Measurements from ENCODE around the gene FLT3.
"Not testable (repeated sequence)": the region's sequence is repeated elsewhere in the genome, so short reads cannot be mapped to it uniquely, and the experiment has no call there.

Gene FLT3

GRCh38 chr13:28043224-28043623, 57.2 kb downstream of the FLT3 start:
- DNase-seq, result no peak

GRCh38 chr13:28041501-28041900, 58.9 kb downstream of the FLT3 start:
- DNase-seq, result no peak

- no peak for DNase-seq
Measured at GRCh38 chr13:28041031-28041461, 59.3 kb downstream of the FLT3 start.

GRCh38 chr13:28037399-28037798, 63.0 kb downstream of the FLT3 start:
- DNase-seq, result peak; percentile 45

GRCh38 chr13:28035146-28035782, 65.1 kb downstream of the FLT3 start:
- DNase-seq, result no peak

- DNase-seq, result no peak
Measured at GRCh38 chr13:28033894-28034655, 66.3 kb downstream of the FLT3 start.

GRCh38 chr13:28032438-28032837, 67.9 kb downstream of the FLT3 start:
- not testable (repeated sequence) for DNase-seq

- no peak for DNase-seq
Measured at GRCh38 chr13:28031896-28032288, 68.5 kb downstream of the FLT3 start.

GRCh38 chr13:28031220-28031895, 69.0 kb downstream of the FLT3 start:
- no peak for DNase-seq

GRCh38 chr13:28027607-28028364, 72.6 kb downstream of the FLT3 start:
- no peak for DNase-seq

- DNase-seq, result no peak
Measured at GRCh38 chr13:28027071-28027470, 73.3 kb downstream of the FLT3 start.

- DNase-seq, result no peak
Measured at GRCh38 chr13:28026508-28026907, 73.9 kb downstream of the FLT3 start.

GRCh38 chr13:28022848-28023518, 77.4 kb downstream of the FLT3 start:
- no peak for DNase-seq

- DNase-seq, result no peak
Measured at GRCh38 chr13:28014301-28014700, 86.1 kb downstream of the FLT3 start.

- no peak for DNase-seq
Measured at GRCh38 chr13:28013482-28013881, 86.9 kb downstream of the FLT3 start.

- DNase-seq, result no peak
Measured at GRCh38 chr13:28012896-28013295, 87.5 kb downstream of the FLT3 start.

GRCh38 chr13:28012383-28012782, 88.0 kb downstream of the FLT3 start:
- DNase-seq, result peak; percentile 22

- DNase-seq, result no peak
Measured at GRCh38 chr13:28010046-28010445, 90.3 kb downstream of the FLT3 start.

- not testable (repeated sequence) for DNase-seq
Measured at GRCh38 chr13:28005016-28005415, 95.4 kb downstream of the FLT3 start.

GRCh38 chr13:28002886-28003698, 97.3 kb downstream of the FLT3 start:
- no peak for DNase-seq

GRCh38 chr13:28001837-28002473, 98.4 kb downstream of the FLT3 start:
- no peak for DNase-seq
